Colonic mucosa (tissue), 4 donors: Measurements from ENCODE around the gene FHL2. TPM values are rescaled to one million over a fixed set of nuclear protein-coding genes. Genes with fewer than 3 reads are reported as not detected.

Experiments
- DNase-seq: peaks from one replicate; pipeline ENCODE4 v3.0.0-alpha.2; 2020
- H3K27ac ChIP-seq: fragments of 200-600 bp; one replicate; pipeline ENCODE4 v1.8.0; 2021
- H3K27me3 ChIP-seq: fragments of 200-600 bp; one replicate; pipeline ENCODE4 v1.8.0; 2021
- H3K36me3 ChIP-seq: fragments of 200-600 bp; one replicate; pipeline ENCODE4 v1.8.0; 2021
- H3K4me1 ChIP-seq: fragments of 200-600 bp; one replicate; pipeline ENCODE4 v1.8.0; 2021; ENCODE audit warnings: mild to moderate bottlenecking
- H3K4me3 ChIP-seq: fragments of 200-600 bp; one replicate; pipeline ENCODE4 v1.8.0; 2021
- H3K9ac ChIP-seq, 2 donors: one replicate each; pipeline ENCODE4 v1.7.0; 2013; ENCODE audit warnings: control low read depth in 2 of 2, low read depth in 2 of 2, low read length in 2 of 2
- H3K9me3 ChIP-seq: fragments of 200-600 bp; one replicate; pipeline ENCODE4 v1.8.0; 2021
- intact Hi-C: fragments of 100-400 bp; cut with DNase I; formaldehyde crosslinking; loops from one replicate; pipeline ENCODE4 v1.14.1; 2022
- total RNA-seq, 2 donors: library from RNA; stranded (reverse); fragmentation: NEBNext Ultra II Directional in 1 of 2; extraction: Animal tissue kit (Norgen Biotek cat#: 25700) in 1 of 2; gene quantifications; one replicate each; pipeline ENCODE4 v1.2.1, GENCODE V29; 2021
- TF ChIP-seq, protein P1 (sequence below): fragments of 200-600 bp; IDR thresholded peaks from one replicate; pipeline ENCODE4 v1.8.0; 2022; ENCODE audit warnings: antibody characterized with exemption, mild to moderate bottlenecking
- donor health status: healthy.
- donor health status: DM: no; HTN: no; CAD: no.
- donor health status: DM: no; HTN: no; CAD: no.

The FHL2 gene
- total RNA-seq, 2 donors from 2014 or later = 103 to 212 TPM

DNA sequence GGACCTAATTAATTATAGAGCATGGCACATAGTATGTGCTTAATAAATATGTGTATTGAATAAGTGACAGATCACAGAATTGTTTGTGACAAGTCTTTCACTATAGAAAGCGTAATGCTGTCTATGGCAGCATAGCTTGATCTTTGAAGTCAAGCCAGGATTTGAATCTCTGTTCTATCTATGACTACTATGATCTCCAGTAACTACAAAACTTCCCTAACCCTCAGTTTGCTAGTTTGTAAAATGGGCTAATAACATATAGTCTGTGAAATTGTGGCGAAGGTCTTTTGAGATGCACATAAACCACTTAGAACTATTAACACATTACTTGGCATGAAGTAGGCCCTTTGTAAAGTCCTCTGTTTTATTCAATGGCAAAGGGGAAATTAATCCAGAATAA is 4.0 kb upstream of the FHL2 start:
- peaks cover 3% of the 10 kb centered on the region for H3K4me1 ChIP-seq
- peak overlapping the region in 1 of 2 donors; percentile 53 for H3K9ac ChIP-seq
- H3K27ac ChIP-seq = peak overlapping the region; percentile 89

DNA sequence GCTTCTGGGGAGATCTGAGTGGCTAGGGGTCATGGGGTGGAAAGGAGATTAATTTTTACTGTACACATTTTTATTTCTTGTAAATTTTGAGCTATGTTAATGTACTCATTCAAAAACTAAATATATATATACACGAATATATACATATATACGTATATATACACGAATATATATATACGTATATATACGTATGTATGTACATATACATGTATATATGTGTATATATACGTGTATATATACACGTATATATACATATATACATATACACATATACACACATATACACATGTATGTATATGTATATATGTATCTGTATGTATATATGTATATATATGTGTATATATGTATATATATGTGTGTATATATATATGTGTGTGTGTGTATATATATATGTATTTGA is 3.0 kb upstream of the FHL2 start:
- H3K27ac ChIP-seq = no peak overlapping the region
- peaks cover 3% of the 10 kb centered on the region for H3K4me1 ChIP-seq

More for the DNA sequence above, 4.0 kb upstream of the FHL2 start:
- TF ChIP-seq, protein P1, sequence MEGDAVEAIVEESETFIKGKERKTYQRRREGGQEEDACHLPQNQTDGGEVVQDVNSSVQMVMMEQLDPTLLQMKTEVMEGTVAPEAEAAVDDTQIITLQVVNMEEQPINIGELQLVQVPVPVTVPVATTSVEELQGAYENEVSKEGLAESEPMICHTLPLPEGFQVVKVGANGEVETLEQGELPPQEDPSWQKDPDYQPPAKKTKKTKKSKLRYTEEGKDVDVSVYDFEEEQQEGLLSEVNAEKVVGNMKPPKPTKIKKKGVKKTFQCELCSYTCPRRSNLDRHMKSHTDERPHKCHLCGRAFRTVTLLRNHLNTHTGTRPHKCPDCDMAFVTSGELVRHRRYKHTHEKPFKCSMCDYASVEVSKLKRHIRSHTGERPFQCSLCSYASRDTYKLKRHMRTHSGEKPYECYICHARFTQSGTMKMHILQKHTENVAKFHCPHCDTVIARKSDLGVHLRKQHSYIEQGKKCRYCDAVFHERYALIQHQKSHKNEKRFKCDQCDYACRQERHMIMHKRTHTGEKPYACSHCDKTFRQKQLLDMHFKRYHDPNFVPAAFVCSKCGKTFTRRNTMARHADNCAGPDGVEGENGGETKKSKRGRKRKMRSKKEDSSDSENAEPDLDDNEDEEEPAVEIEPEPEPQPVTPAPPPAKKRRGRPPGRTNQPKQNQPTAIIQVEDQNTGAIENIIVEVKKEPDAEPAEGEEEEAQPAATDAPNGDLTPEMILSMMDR = no peak
- H3K9me3 ChIP-seq = no peaks in the 10 kb centered on the region
- no peaks in the 10 kb centered on the region for H3K36me3 ChIP-seq
- H3K27me3 ChIP-seq = no peaks in the 10 kb centered on the region
- intact Hi-C loops = loop anchor here (5.0 kb wide), 1 partner anchor 39 kb away; no protein-coding TSS in a partner anchor
- DNase-seq = no peak
- H3K4me3 ChIP-seq = no peak overlapping the region

DNA sequence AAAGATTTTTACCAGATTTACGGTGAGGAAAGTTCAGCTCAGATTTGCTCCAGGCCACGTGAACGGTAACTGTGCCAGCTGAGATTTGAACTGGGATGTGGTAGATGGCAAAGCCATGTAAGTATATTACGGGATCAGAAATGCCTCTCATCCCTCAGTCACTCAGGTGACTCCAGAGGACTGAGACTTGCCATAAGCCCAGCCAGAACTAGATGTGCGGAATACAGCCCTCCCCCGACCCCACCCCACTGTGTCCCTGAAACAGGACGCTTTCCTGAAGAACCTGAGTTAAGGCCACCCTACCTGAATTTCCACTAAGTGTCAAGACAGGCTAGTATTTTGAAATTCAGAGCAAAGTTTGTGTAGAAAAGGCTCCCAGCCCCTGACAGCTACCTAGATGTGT is 1.3 kb upstream of the FHL2 start:
- Histone ChIP-seq H3K27me3 (no peaks in the 10 kb centered on the region), H3K4me3 (no peak overlapping the region), H3K36me3 (no peaks in the 10 kb centered on the region), H3K27ac (peak overlapping the region; percentile 88), H3K4me1 (peaks cover 6% of the 10 kb centered on the region), H3K9ac (no peak overlapping the region), H3K9me3 (no peaks in the 10 kb centered on the region)
- TF ChIP-seq, protein P1 = no peak
- intact Hi-C loops = loop anchor here (5.0 kb wide), 1 partner anchor 42 kb away; no protein-coding TSS in a partner anchor
- peak; percentile 86 for DNase-seq

More for the DNA sequence above, 3.0 kb upstream of the FHL2 start:
- Histone ChIP-seq H3K9me3 (no peaks in the 10 kb centered on the region), H3K27me3 (no peaks in the 10 kb centered on the region), H3K9ac (no peak overlapping the region), H3K4me3 (no peak overlapping the region), H3K36me3 (no peaks in the 10 kb centered on the region)
- no peak for DNase-seq
- TF ChIP-seq, protein P1 = no peak
- intact Hi-C loops = loop anchor here (5.0 kb wide), 1 partner anchor 40 kb away; no protein-coding TSS in a partner anchor

DNA sequence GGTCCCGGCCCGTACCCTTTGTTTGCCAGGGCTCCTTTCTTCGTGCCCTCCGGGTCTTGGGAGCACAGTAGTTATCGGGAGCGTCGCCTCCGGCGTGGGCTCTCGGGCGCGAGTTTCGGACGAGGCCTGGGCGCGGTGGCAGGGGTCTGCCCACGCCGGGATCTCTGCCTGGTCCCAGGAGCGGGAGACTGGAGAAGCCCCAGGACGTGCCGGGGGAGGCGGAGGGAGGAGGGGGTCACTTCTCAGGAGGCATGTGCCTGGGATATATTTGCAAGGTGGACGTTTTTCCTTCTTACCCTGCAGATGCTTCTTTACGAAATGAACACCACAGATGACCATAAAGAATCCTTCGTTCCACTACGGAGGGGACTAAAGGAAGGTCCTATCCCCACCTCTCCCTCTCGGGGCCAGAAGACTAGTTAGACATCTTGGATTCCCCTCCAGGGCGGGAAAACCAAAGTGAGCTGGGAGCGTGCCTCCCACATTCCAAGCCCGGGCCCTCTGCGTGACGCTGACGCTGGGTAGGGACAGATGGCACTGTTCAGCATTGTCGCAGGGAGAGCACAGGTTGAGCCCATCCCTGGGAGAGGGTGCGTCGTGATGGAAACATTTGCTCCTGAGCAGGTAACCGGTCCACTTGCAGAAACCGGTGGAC is 483 bp upstream of the FHL2 start:
- peak overlapping the region; percentile 77 for H3K4me3 ChIP-seq
- H3K9me3 ChIP-seq = no peaks in the 10 kb centered on the region
- H3K27me3 ChIP-seq = no peaks in the 10 kb centered on the region
- no peak for DNase-seq
- intact Hi-C loops = no loop called here
- H3K9ac ChIP-seq = peak overlapping the region; percentile 26 to 92
- no peaks in the 10 kb centered on the region for H3K36me3 ChIP-seq
- peak overlapping the region; percentile 88 for H3K27ac ChIP-seq
- TF ChIP-seq, protein P1 = peak; percentile 3
- peaks cover 8% of the 10 kb centered on the region for H3K4me1 ChIP-seq

DNA sequence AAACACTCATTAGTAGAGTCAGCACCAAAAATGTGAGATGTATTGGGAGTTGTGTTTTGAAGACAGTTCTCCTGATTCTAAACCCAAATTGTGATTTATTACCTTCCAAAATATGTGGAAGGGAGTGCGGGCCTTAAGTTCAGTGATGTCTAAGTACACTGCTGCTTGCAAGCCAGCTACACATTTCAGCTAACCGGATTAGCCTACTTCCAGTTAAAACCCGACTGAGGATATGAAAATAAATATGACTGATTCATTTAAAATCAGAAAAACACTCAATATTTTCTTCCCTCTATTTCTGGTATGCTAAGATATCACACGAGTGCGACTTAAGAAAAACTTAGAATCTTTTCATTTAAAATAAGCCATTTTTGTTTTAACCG is 907 bp downstream of the FHL2 start:
- no peaks in the 10 kb centered on the region for H3K9me3 ChIP-seq
- peak overlapping the region; percentile 77 for H3K4me3 ChIP-seq
- no peaks in the 10 kb centered on the region for H3K27me3 ChIP-seq
- intact Hi-C loops = no loop called here
- H3K27ac ChIP-seq = peak overlapping the region; percentile 88
- H3K9ac ChIP-seq = peak overlapping the region; percentile 91 to 92
- TF ChIP-seq, protein P1 = no peak
- no peaks in the 10 kb centered on the region for H3K36me3 ChIP-seq
- DNase-seq = no peak
- H3K4me1 ChIP-seq = peaks cover 8% of the 10 kb centered on the region
